Activated CD8-positive, alpha-beta T cell treated with anti-CD3 and anti-CD28 coated beads for 36 hours (primary cell): Measurements from ENCODE around the gene USP35. TPM values are rescaled to one million over a fixed set of nuclear protein-coding genes. Genes with fewer than 3 reads are reported as not detected.
"Not testable (repeated sequence)": the region's sequence is repeated elsewhere in the genome, so short reads cannot be mapped to it uniquely, and the experiment has no call there.

Experiments used
- ATAC-seq: fragments of 200-7000 bp; cut with Tn5 transposase; one replicate; pipeline ENCODE4 v1.10.0; 2021; ENCODE audit warnings: mild to moderate bottlenecking, moderate library complexity
- CTCF ChIA-PET: fragments of 350-600 bp; sonication (Branson Sonifier 250); formaldehyde crosslinking; loops from one replicate; lab custom pipeline; 2021; ENCODE audit warnings: antibody characterized with exemption; lab: Charles Lee
- POLR2A ChIA-PET: fragments of 350-600 bp; sonication (Branson Sonifier 250); formaldehyde crosslinking; loops from one replicate; lab custom pipeline; 2021; ENCODE audit warnings: antibody characterized with exemption; lab: Charles Lee
- DNase-seq: peaks from one replicate; pipeline ENCODE4 v3.0.0-alpha.2; 2020
- H3K27ac Mint-ChIP-seq: one replicate; pipeline ENCODE4 v1.8.0; 2021; ENCODE audit warnings: mild to moderate bottlenecking, mixed read lengths
- H3K27me3 Mint-ChIP-seq: one replicate; pipeline ENCODE4 v1.8.0; 2021; ENCODE audit warnings: mixed read lengths
- H3K36me3 Mint-ChIP-seq: one replicate; pipeline ENCODE4 v1.8.0; 2021; ENCODE audit warnings: low read depth, mixed read lengths
- H3K4me1 Mint-ChIP-seq: one replicate; pipeline ENCODE4 v1.8.0; 2021; ENCODE audit warnings: low read depth, mixed read lengths
- H3K4me3 Mint-ChIP-seq: one replicate; pipeline ENCODE4 v1.8.0; 2021; ENCODE audit warnings: mild to moderate bottlenecking, moderate library complexity, mixed read lengths
- H3K9me3 Mint-ChIP-seq: one replicate; pipeline ENCODE4 v1.8.0; 2021; ENCODE audit warnings: mixed read lengths
- CTCF ChIP-seq: fragments of 200-600 bp; IDR thresholded peaks from one replicate; pipeline ENCODE4 v1.8.0; 2022; ENCODE audit warnings: antibody characterized with exemption, mild to moderate bottlenecking
- intact Hi-C: fragments of 100-400 bp; cut with micrococcal nuclease; formaldehyde crosslinking; loops from one replicate; pipeline ENCODE4 v1.10.0; 2022
- total RNA-seq, 2 experiments: library from RNA; stranded (reverse); gene quantifications; one replicate each; pipeline ENCODE4 v1.2.3, GENCODE V29; 2021

The USP35 gene
- total RNA-seq, 2 experiments from 2014 or later = 6.8 to 7.7 TPM

GRCh38 chr11:78220218-78221157 lies 31.8 kb downstream of the USP35 start:
- Mint-ChIP-seq H3K27me3 (no peaks in the 10 kb centered on the region), H3K4me3 (no peak overlapping the region), H3K36me3 (no peaks in the 10 kb centered on the region), H3K4me1 (peaks cover 11% of the 10 kb centered on the region), H3K9me3 (no peaks in the 10 kb centered on the region), H3K27ac (peak overlapping the region; percentile 16)
- intact Hi-C loops = loop anchor here (10.0 kb wide), 3 partner anchors 64 to 344 kb away; partner anchors contain the start of gene GAB2
- peak; percentile 20 for DNase-seq
- ChIA-PET CTCF (interaction anchor here (0.8 to 1.3 kb wide), 3 partner anchors 8 to 344 kb away, joined by 3 read pairs; no protein-coding TSS in a partner anchor), POLR2A (no interaction called here)
- ATAC-seq = peak; percentile 39
- TF ChIP-seq CTCF = no peak

GRCh38 chr11:78221396-78222315 lies 32.9 kb downstream of the USP35 start:
- TF ChIP-seq CTCF = no peak
- intact Hi-C loops = loop anchor here (10.0 kb wide), 3 partner anchors 63 to 343 kb away; partner anchors contain the start of gene GAB2
- ChIA-PET CTCF (interaction anchor here (1.1 kb wide), 1 partner anchor 342 kb away, joined by 3 read pairs; no protein-coding TSS in a partner anchor), POLR2A (no interaction called here)
- Mint-ChIP-seq H3K36me3 (no peaks in the 10 kb centered on the region), H3K4me1 (peaks cover 11% of the 10 kb centered on the region), H3K27ac (no peak overlapping the region), H3K9me3 (no peaks in the 10 kb centered on the region), H3K27me3 (no peaks in the 10 kb centered on the region), H3K4me3 (no peak overlapping the region)
- DNase-seq (no peak), ATAC-seq (no peak)

GRCh38 chr11:78222726-78223125 lies 34.0 kb downstream of the USP35 start:
- H3K36me3 Mint-ChIP-seq, ATAC-seq, H3K27ac Mint-ChIP-seq, H3K9me3 Mint-ChIP-seq, H3K27me3 Mint-ChIP-seq, POLR2A ChIA-PET, CTCF ChIA-PET, H3K4me3 Mint-ChIP-seq, DNase-seq: not testable (repeated sequence)
- intact Hi-C loops = loop anchor here (10.0 kb wide), 3 partner anchors 62 to 342 kb away; partner anchors contain the start of gene GAB2
- peaks cover 17% of the 10 kb centered on the region for H3K4me1 Mint-ChIP-seq

- no peak for ATAC-seq
- Mint-ChIP-seq H3K27ac (no peak overlapping the region), H3K36me3 (no peaks in the 10 kb centered on the region), H3K4me3 (no peak overlapping the region), H3K9me3 (no peaks in the 10 kb centered on the region), H3K27me3 (no peaks in the 10 kb centered on the region), H3K4me1 (peaks cover 17% of the 10 kb centered on the region)
- intact Hi-C loops = loop anchor here (10.0 kb wide), 3 partner anchors 61 to 341 kb away; partner anchors contain the start of gene GAB2
- ChIA-PET CTCF (interaction anchor here (1.1 kb wide), 1 partner anchor 69 kb away, joined by 3 read pairs; no protein-coding TSS in a partner anchor), POLR2A (interaction anchor here (1.3 kb wide), 1 partner anchor 83 kb away, joined by 3 read pairs; no protein-coding TSS in a partner anchor)
- no peak for TF ChIP-seq CTCF
- DNase-seq = no peak
Measured at GRCh38 chr11:78223320-78223954, 34.7 kb downstream of the USP35 start.
